HG03469 (cell line): ENCODE data around the gene CRIP1.

Experiments
- ATAC-seq: cut with Tn5 transposase; IDR thresholded peaks from one replicate; pipeline ENCODE4 v1.9.1; 2021; ENCODE audit warnings: mild to moderate bottlenecking, moderate library complexity, moderate number of reproducible peaks; ENCODE audit not compliant: unreplicated experiment

The CRIP1 gene

GRCh38 chr14:105503296-105503640, 16.6 kb downstream of the CRIP1 start:
- no peak for ATAC-seq

GRCh38 chr14:105503935-105504692, 17.4 kb downstream of the CRIP1 start:
- ATAC-seq: no peak

GRCh38 chr14:105505101-105505500, 18.4 kb downstream of the CRIP1 start:
- ATAC-seq: no peak

- no peak for ATAC-seq
These were observed 20.6 kb downstream of the CRIP1 start for GRCh38 chr14:105507247-105507646.

- no peak for ATAC-seq
These were observed 21.4 kb downstream of the CRIP1 start for GRCh38 chr14:105508069-105508468.

- ATAC-seq: no peak
These were observed 21.9 kb downstream of the CRIP1 start for GRCh38 chr14:105508601-105509000.

- no peak for ATAC-seq
These were observed 30.4 kb downstream of the CRIP1 start for GRCh38 chr14:105517096-105517495.

- ATAC-seq: no peak
These were observed 33.4 kb downstream of the CRIP1 start for GRCh38 chr14:105519946-105520698.

- ATAC-seq: no peak
These were observed 38.6 kb downstream of the CRIP1 start for GRCh38 chr14:105525326-105525725.

GRCh38 chr14:105525861-105526775, 39.4 kb downstream of the CRIP1 start, which contains the start of gene TMEM121:
TMEM121 (plus strand) TSS chr14:105526583; CDS start chr14:105528835, 2,252 bp downstream.
- ATAC-seq: no peak

GRCh38 chr14:105526776-105527380, 40.2 kb downstream of the CRIP1 start:
- no peak for ATAC-seq

GRCh38 chr14:105527381-105527825, 40.7 kb downstream of the CRIP1 start:
- no peak for ATAC-seq

- ATAC-seq: no peak
These were observed 41.3 kb downstream of the CRIP1 start for GRCh38 chr14:105527826-105528585.

GRCh38 chr14:105528586-105529318, 42.1 kb downstream of the CRIP1 start:
- ATAC-seq: no peak

- no peak for ATAC-seq
These were observed 42.6 kb downstream of the CRIP1 start for GRCh38 chr14:105529319-105529568.

GRCh38 chr14:105529569-105530284, 43.0 kb downstream of the CRIP1 start:
- no peak for ATAC-seq

GRCh38 chr14:105530285-105531087, 43.8 kb downstream of the CRIP1 start:
- ATAC-seq: no peak
